Liver (tissue), 9 donors: ENCODE measurements around the gene COQ8B. TPM values are rescaled to one million over a fixed set of nuclear protein-coding genes. Genes with fewer than 3 reads are reported as not detected.
A peak's percentile ranks its signal among the peaks of the same experiment; 100 is the strongest.

Experiments used
- DNase-seq: peaks from one replicate; pipeline ENCODE4 v3.0.0-alpha.2; 2017; ENCODE audit warnings: low spot score
- H3K27ac ChIP-seq, 2 donors: one replicate each; pipeline ENCODE4 v1.7.0; 2013; ENCODE audit warnings: inconsistent platforms in 2 of 2, low read length in 2 of 2, control low read depth in 1 of 2, low read depth in 1 of 2, mild to moderate bottlenecking in 1 of 2
- H3K27me3 ChIP-seq, 4 donors: one replicate each; pipeline versions ENCODE4 v1.6.1 to v1.7.0; 2013; ENCODE audit warnings: low read length in 3 of 4, inconsistent platforms in 1 of 4, mild to moderate bottlenecking in 1 of 4, moderate library complexity in 1 of 4; ENCODE audit not compliant: control insufficient read depth in 4 of 4, insufficient read depth in 4 of 4
- H3K36me3 ChIP-seq, 4 donors: one replicate each; pipeline versions ENCODE4 v1.6.1 to v1.7.0; 2013; ENCODE audit warnings: low read length in 3 of 4, mild to moderate bottlenecking in 3 of 4, low read depth in 1 of 4, moderate library complexity in 1 of 4; ENCODE audit not compliant: control insufficient read depth in 4 of 4, insufficient read depth in 3 of 4
- H3K4me1 ChIP-seq, 4 donors: one replicate each; pipeline versions ENCODE4 v1.6.1 to v1.7.0; 2013; ENCODE audit warnings: low read length in 3 of 4, mild to moderate bottlenecking in 3 of 4, moderate library complexity in 1 of 4; ENCODE audit not compliant: control insufficient read depth in 4 of 4, insufficient read depth in 4 of 4
- H3K4me3 ChIP-seq, 3 donors: one replicate each; pipeline versions ENCODE4 v1.6.1 to v1.7.0; 2013; ENCODE audit warnings: low read length in 3 of 3, control low read depth in 1 of 3, low read depth in 1 of 3, mild to moderate bottlenecking in 1 of 3
- H3K9ac ChIP-seq, 2 donors: one replicate each; pipeline ENCODE4 v1.7.0; 2013; ENCODE audit warnings: low read length in 2 of 2, mild to moderate bottlenecking in 2 of 2, moderate library complexity in 2 of 2, control low read depth in 1 of 2, low read depth in 1 of 2
- H3K9me3 ChIP-seq, 4 donors: one replicate each; pipeline versions ENCODE4 v1.6.1 to v1.7.0; 2013; ENCODE audit warnings: low read length in 3 of 4; ENCODE audit not compliant: control insufficient read depth in 4 of 4
- CTCF ChIP-seq: fragments of 150-350 bp; IDR thresholded peaks from 2 replicates; pipeline ENCODE4 v1.5.1; 2017; ENCODE audit warnings: improper control_type of control experiment, low read depth, low read length; ENCODE audit not compliant: missing input control
- EGR1 ChIP-seq, 2 donors: IDR thresholded peaks; 2 replicates each; pipeline ENCODE4 v1.6.1; 2016 to 2018; ENCODE audit warnings: antibody characterized with exemption in 2 of 2, low read depth in 2 of 2
- FOXA2 ChIP-seq: IDR thresholded peaks from 2 replicates; pipeline ENCODE4 v1.6.1; 2016; ENCODE audit warnings: antibody characterized with exemption
- GABPA ChIP-seq, 2 donors: IDR thresholded peaks in 1 of 2; conservative IDR thresholded peaks in 1 of 2; 2 replicates each; pipeline ENCODE4 v1.6.1; 2016; ENCODE audit warnings: antibody characterized with exemption in 2 of 2, mild to moderate bottlenecking in 1 of 2, moderate library complexity in 1 of 2
- HNF4A ChIP-seq, 2 donors: conservative IDR thresholded peaks; 2 replicates each; pipeline ENCODE4 v1.6.1; 2016; ENCODE audit warnings: antibody characterized with exemption in 2 of 2, mild to moderate bottlenecking in 2 of 2
- JUND ChIP-seq, 2 donors: IDR thresholded peaks; 2 replicates each; pipeline ENCODE4 v1.6.1; 2016; ENCODE audit warnings: antibody characterized with exemption in 2 of 2
- MAX ChIP-seq: IDR thresholded peaks from 2 replicates; pipeline ENCODE4 v1.6.1; 2016; ENCODE audit warnings: antibody characterized with exemption
- NR2F2 ChIP-seq: IDR thresholded peaks from 2 replicates; pipeline ENCODE4 v1.6.1; 2016; ENCODE audit warnings: antibody characterized with exemption
- RAD21 ChIP-seq, 2 donors: IDR thresholded peaks; 2 replicates each; pipeline ENCODE4 v1.6.1; 2016; ENCODE audit warnings: antibody characterized with exemption in 2 of 2, mild to moderate bottlenecking in 2 of 2
- REST ChIP-seq: IDR thresholded peaks from 2 replicates; pipeline ENCODE4 v1.6.1; 2016; ENCODE audit warnings: antibody characterized with exemption, mild to moderate bottlenecking
- RXRA ChIP-seq, 2 donors: IDR thresholded peaks; 2 replicates each; pipeline ENCODE4 v1.6.1; 2017 to 2018; ENCODE audit warnings: antibody characterized with exemption in 2 of 2, mild to moderate bottlenecking in 1 of 2
- TAF1 ChIP-seq: conservative IDR thresholded peaks from 2 replicates; pipeline ENCODE4 v1.6.1; 2016; ENCODE audit warnings: antibody characterized with exemption, mild to moderate bottlenecking
- YY1 ChIP-seq: IDR thresholded peaks from 2 replicates; pipeline ENCODE4 v1.6.1; 2016; ENCODE audit warnings: antibody characterized with exemption, mild to moderate bottlenecking
- ZBTB33 ChIP-seq: IDR thresholded peaks from 2 replicates; pipeline ENCODE4 v1.6.1; 2016; ENCODE audit warnings: antibody characterized with exemption
- WGBS: extraction: QIAGEN DNeasy Blood & Tissue Kit; methylation state at CpG from one replicate; pipeline ENCODE4 v1.1.7; 2013; 5-methylcytosine and 5-hydroxymethylcytosine counted together
- polyA plus RNA-seq, 2 donors: library from polyadenylated mRNA; stranded (reverse) in 1 of 2; unstranded in 1 of 2; fragments of 200-250 nt in 1 of 2; fragments of >200 nt in 1 of 2; fragmentation: Nextera tagmentation in 1 of 2; extraction: Ambion mirVana in 1 of 2; gene quantifications; one replicate each; pipeline versions ENCODE4 v1.2.1 to v1.2.3, GENCODE V29; 2013 to 2015
- total RNA-seq, 2 donors: library from RNA; depleted of rRNA; stranded (reverse); fragments of >200 nt; gene quantifications; one replicate each; pipeline ENCODE4 v1.2.3, GENCODE V29; 2014
- donor health status: healthy.
- donor health status: healthy.
- donor health status: healthy.
- donor health status: healthy.
- donor health status: healthy.

COQ8B gene
- total and polyA plus RNA-seq, 4 donors, result 6.4 to 30.6 (median 19.9) TPM

GRCh38 chr19:40663695-40664692 is 52.7 kb downstream of the COQ8B start:
- peaks cover 0 to 8% (median 5%) of the 10 kb centered on the region in 4 donors for H3K4me1 ChIP-seq
- H3K4me3 ChIP-seq, result peak overlapping the region in 2 of 3 donors; percentile 76 to 78
- H3K36me3 ChIP-seq, result peaks cover 3 to 6% (median 4%) of the 10 kb centered on the region in 4 donors
- 61% methylated on average over 24 of the region's 24 CpGs for WGBS
- H3K9ac ChIP-seq, result peak overlapping the region; percentile 35 to 64
- no peaks in the 10 kb centered on the region for H3K27me3 ChIP-seq
- TF ChIP-seq JUND (IDR thresholded peaks at IDR 0.05) (no peak), RAD21 (IDR thresholded peaks at IDR 0.05) (no peak), TAF1 (no peak), MAX (no peak), REST (no peak), RXRA (IDR thresholded peaks at IDR 0.05) (no peak), HNF4A (conservative IDR thresholded peaks at IDR 0.05) (no peak), FOXA2 (no peak), GABPA (IDR thresholded peaks at IDR 0.05 in 1 of 2, conservative IDR thresholded peaks at IDR 0.05 in 1 of 2) (no peak), CTCF (no peak)
- no peak for DNase-seq
- peak overlapping the region; percentile 93 for H3K27ac ChIP-seq
- no peaks in the 10 kb centered on the region for H3K9me3 ChIP-seq

GRCh38 chr19:40662925-40663694 is 53.6 kb downstream of the COQ8B start:
- Histone ChIP-seq H3K4me1 (peaks cover 0 to 8% (median 5%) of the 10 kb centered on the region in 4 donors), H3K9ac (peak overlapping the region; percentile 35 to 64), H3K4me3 (peak overlapping the region; percentile 53 to 78 (median 76)), H3K36me3 (peaks cover 0 to 4% (median under 1%) of the 10 kb centered on the region in 4 donors), H3K27ac (peak overlapping the region; percentile 93), H3K27me3 (no peaks in the 10 kb centered on the region), H3K9me3 (no peaks in the 10 kb centered on the region)
- WGBS, result under 1% methylated on average over 60 of the region's 60 CpGs
- peak; percentile 92 for DNase-seq
- TF ChIP-seq NR2F2 (peak; percentile 35), CTCF (no peak), ZBTB33 (no peak), YY1 (no peak), RAD21 (IDR thresholded peaks at IDR 0.05) (peak; percentile 92 to 94), REST (no peak), EGR1 (IDR thresholded peaks at IDR 0.05; ENCODE audit: low read depth in 2 of 2) (peak in 1 of 2 donors; percentile 68)
